H7 (cell line): ENCODE measurements around the gene C3AR1. TPM values are rescaled to one million over a fixed set of nuclear protein-coding genes. Genes with fewer than 3 reads are reported as not detected.
"Not testable (repeated sequence)": the region's sequence is repeated elsewhere in the genome, so short reads cannot be mapped to it uniquely, and the experiment has no call there.

Experiments
- DNase-seq: peaks from one replicate; pipeline ENCODE4 v3.0.0; 2012
- H3K27me3 ChIP-seq: 2 replicates; pipeline ENCODE4 v1.6.0; 2011; ENCODE audit warnings: mild to moderate bottlenecking, low read length; ENCODE audit not compliant: control insufficient read depth, insufficient read depth
- H3K36me3 ChIP-seq: replicated peaks from 2 replicates; pipeline ENCODE4 v1.5.1; 2011; ENCODE audit warnings: low read length; ENCODE audit not compliant: control insufficient read depth, insufficient read depth
- H3K4me3 ChIP-seq: 2 replicates; pipeline ENCODE4 v1.5.1; 2011; ENCODE audit warnings: low read depth, mild to moderate bottlenecking, control low read depth, low read length, moderate library complexity; ENCODE audit not compliant: insufficient read depth
- total RNA-seq: library from RNA; depleted of rRNA; stranded (reverse); fragments of >200 nt; shearing (Covaris generic); gene quantifications from 2 replicates; pipeline ENCODE4 v1.2.3, GENCODE V29; 2014

Gene C3AR1
- total RNA-seq, 1 experiment from 2014 or later = not detected

DNA sequence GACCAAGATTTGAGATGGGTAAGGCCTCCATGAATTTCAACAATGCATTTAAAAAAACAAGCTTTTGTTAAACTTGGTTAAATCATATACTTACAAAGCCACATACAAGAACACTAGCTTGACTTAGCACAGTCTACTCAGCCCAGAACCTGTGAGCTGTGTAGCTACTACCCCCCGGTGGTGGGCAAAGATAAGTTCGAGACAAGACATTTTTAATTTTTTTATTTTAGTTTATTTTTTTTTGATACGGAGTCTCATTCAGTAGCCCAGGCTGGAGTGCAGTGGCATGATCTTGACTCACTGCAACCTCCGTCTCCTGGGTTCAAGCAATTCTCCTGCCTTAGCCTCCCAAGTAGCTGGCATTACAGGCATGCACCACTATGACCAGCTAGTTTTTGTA, 12.2 kb upstream of the C3AR1 start:
- peak; percentile 52 for DNase-seq
- H3K36me3 ChIP-seq = no peaks in the 10 kb centered on the region
- no peaks in the 10 kb centered on the region for H3K27me3 ChIP-seq
- no peak overlapping the region for H3K4me3 ChIP-seq

DNA sequence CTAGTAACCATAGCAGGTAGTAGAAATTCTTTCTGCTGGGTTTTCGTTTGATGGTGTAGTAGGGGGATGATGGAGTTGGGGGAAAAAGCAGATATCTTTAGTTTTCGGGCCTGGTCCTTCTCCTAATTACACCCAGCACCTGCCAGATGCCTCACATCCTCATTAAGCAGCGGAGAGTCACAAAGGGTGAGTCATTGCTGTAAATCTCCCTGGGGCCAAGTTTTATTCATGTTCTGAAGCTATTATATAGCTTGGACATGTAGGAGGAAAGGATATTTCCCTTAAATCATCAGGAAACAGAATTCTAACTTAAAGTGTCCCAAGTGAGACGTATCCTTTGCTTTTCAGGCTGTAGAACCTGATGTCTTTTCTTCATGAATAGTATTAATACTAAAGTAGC, 11.0 kb upstream of the C3AR1 start:
- DNase-seq = no peak
- Histone ChIP-seq H3K4me3 (no peak overlapping the region), H3K36me3 (no peaks in the 10 kb centered on the region), H3K27me3 (no peaks in the 10 kb centered on the region)

DNA sequence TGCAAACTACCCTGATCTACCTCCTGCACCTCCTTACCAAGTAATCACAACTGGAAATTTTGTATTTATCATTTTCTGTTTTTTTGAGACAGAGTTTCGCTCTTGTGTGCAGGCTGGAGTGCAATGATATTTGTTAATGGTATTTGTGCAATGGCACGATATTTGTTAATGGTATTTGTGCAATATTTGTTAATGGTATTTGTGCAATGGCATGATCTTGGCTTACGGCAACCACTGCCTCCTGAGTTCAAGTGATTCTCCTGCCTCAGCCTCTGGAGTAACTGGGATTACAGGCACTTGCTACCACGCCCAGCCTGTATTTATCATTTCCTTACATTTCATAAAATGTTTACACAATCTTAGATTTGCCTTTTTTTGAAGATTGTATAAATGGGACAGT, 10.2 kb upstream of the C3AR1 start:
- no peaks in the 10 kb centered on the region for H3K36me3 ChIP-seq
- no peaks in the 10 kb centered on the region for H3K27me3 ChIP-seq
- no peak overlapping the region for H3K4me3 ChIP-seq
- DNase-seq = no peak

- Histone ChIP-seq H3K36me3 (no peaks in the 10 kb centered on the region), H3K27me3 (no peaks in the 10 kb centered on the region), H3K4me3 (no peak overlapping the region)
- DNase-seq = no peak
These were observed 9.8 kb upstream of the C3AR1 start for GRCh38 chr12:8075935-8076334.

GRCh38 chr12:8071820-8072219, 5.7 kb upstream of the C3AR1 start:
- not testable (repeated sequence) for H3K27me3 ChIP-seq, H3K4me3 ChIP-seq, DNase-seq, H3K36me3 ChIP-seq

DNA sequence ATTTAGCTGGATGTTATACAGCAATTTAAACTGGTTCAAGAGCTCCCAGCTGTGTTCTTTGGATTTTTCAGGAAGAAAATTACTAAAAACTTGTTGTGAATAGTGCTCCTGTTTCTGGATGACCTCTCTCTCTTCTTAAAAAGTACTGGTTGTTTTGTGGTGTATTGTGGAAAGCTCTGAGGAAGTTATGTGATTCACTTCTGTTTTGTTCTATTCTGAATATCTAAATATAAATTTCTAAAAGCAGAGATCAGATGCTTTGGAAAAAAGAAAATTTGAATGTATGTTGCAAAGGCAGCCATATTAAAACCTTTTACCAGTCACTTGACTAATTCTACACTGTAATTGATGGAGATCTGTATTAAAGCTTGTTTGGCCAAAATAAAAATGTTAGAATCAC, 3.4 kb upstream of the C3AR1 start:
- no peaks in the 10 kb centered on the region for H3K27me3 ChIP-seq
- no peaks in the 10 kb centered on the region for H3K36me3 ChIP-seq
- H3K4me3 ChIP-seq = no peak overlapping the region
- no peak for DNase-seq

GRCh38 chr12:8064131-8064530, 2.0 kb downstream of the C3AR1 start:
- DNase-seq = no peak
- Histone ChIP-seq H3K27me3 (no peaks in the 10 kb centered on the region), H3K4me3 (no peak overlapping the region), H3K36me3 (no peaks in the 10 kb centered on the region)

GRCh38 chr12:8058506-8058905, 7.7 kb downstream of the C3AR1 start:
- Histone ChIP-seq H3K36me3 (no peaks in the 10 kb centered on the region), H3K4me3 (no peak overlapping the region), H3K27me3 (no peaks in the 10 kb centered on the region)
- DNase-seq = no peak

- DNase-seq = no peak
- Histone ChIP-seq H3K36me3 (peaks cover 2% of the 10 kb centered on the region; the same call in 1 of the 2 replicates), H3K27me3 (no peaks in the 10 kb centered on the region), H3K4me3 (no peak overlapping the region)
These were observed 8.3 kb downstream of the C3AR1 start for GRCh38 chr12:8057839-8058238.

DNA sequence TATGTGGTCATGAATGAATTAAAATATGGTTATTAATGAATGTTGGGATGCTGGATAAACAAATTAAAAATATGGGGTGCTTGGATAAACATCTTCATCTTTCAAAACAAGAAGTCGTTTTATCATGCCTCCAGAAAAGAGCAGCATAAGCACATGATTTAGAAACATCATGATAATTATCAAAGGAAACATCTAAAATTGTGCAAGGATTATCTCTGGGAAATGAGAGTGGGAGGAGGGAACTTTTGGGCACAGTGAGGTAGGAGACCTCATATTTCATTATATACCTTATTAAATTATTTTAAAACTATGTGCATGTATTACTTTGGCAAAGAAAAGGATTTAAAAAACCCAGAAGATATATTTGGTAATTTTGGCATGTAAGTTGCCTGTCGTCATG, 8.9 kb downstream of the C3AR1 start:
- Histone ChIP-seq H3K4me3 (no peak overlapping the region), H3K27me3 (no peaks in the 10 kb centered on the region), H3K36me3 (peaks cover 2% of the 10 kb centered on the region; the same call in 1 of the 2 replicates)
- DNase-seq = no peak

GRCh38 chr12:8054816-8055215, 11.3 kb downstream of the C3AR1 start:
- no peak for DNase-seq
- no peak overlapping the region for H3K4me3 ChIP-seq
- H3K27me3 ChIP-seq = no peaks in the 10 kb centered on the region
- peaks cover 2% of the 10 kb centered on the region; the same call in 1 of the 2 replicates for H3K36me3 ChIP-seq

DNA sequence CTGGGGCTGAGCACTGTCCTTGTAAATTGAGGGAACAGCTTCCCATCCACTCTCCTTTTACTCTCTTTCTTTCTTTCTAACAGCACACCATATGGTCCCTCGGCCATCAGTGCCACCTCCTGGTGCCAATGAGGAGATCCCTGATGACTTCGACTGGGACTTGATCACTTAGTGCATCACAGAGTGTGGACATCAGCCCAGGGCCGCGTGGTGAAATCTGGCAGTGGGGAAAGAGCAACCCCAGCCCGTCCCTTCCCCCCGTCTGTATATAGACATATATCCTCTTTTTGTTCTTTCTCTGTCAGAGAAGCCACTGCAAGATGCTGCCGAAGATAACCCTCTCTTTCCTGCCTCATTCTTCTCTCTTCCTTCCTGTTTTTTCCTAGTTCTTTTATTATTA, 13.5 kb downstream of the C3AR1 start:
- peaks cover 8% of the 10 kb centered on the region for H3K36me3 ChIP-seq
- H3K4me3 ChIP-seq = no peak overlapping the region
- no peaks in the 10 kb centered on the region for H3K27me3 ChIP-seq
- no peak for DNase-seq

DNA sequence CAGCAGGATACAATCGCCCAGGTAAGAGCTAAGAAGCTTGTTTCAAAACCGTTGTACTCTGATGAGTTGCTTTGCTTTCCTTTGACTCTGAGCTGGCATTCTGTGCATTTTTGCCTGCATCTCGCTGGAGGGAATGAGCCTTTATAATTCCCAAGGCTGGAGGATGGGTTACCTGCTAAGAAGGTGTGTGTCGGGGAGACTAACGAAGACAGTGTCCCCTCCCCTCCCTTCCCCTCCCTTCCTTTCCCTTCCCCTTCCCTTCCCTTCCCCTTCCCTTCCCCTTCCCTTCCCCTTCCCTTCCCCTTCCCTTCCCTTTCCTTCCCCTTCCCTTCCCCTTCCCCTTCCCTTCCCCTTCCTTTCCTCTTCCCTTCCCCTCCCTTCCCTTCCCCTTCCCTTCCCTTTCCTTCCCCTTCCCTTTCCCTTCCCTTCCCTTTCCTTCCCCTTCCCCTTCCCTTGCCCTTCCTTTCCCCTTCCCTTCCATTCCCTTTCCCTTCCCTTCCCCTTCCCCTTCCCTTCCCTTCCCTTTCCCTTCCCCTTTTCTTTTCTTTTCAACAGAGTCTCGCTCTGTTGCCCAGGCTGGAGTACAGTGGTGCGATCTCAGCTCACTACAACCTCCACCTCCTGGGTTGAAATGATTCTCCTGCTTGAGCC, 15.4 kb downstream of the C3AR1 start:
- H3K27me3 ChIP-seq = no peaks in the 10 kb centered on the region
- DNase-seq = no peak
- H3K4me3 ChIP-seq = no peak overlapping the region
- peaks cover 8% of the 10 kb centered on the region for H3K36me3 ChIP-seq

DNA sequence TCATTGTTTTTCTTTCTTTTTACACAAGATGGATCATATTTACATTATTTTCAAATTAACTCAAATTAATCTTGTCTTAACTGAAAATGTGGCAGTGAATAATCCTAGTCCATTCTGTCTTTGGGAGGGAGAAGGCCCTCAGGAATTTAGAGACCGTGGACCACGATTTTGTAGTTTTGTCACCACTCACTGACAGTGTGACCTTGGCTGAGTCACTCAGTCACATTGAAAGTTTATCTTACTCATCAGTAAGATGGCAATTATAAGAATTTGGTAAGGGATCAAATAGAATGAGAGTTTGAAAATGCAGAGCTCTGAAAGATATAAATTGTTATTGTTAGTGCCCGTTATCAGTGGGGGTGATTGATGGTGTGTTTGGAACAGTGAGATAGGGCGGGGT, 17.3 kb downstream of the C3AR1 start:
- no peaks in the 10 kb centered on the region for H3K27me3 ChIP-seq
- DNase-seq = no peak
- no peak overlapping the region for H3K4me3 ChIP-seq
- peaks cover 8% of the 10 kb centered on the region for H3K36me3 ChIP-seq

GRCh38 chr12:8047842-8048241, 18.3 kb downstream of the C3AR1 start:
- Histone ChIP-seq H3K36me3 (peaks cover 7% of the 10 kb centered on the region), H3K27me3 (no peaks in the 10 kb centered on the region), H3K4me3 (no peak overlapping the region)
- no peak for DNase-seq
